Smooth muscle cell (in vitro differentiated cells): Measurements from ENCODE around the gene MMP7. TPM values are rescaled to one million over a fixed set of nuclear protein-coding genes. Genes with fewer than 3 reads are reported as not detected.
"Not testable (repeated sequence)": the region's sequence is repeated elsewhere in the genome, so short reads cannot be mapped to it uniquely, and the experiment has no call there.

ENCODE experiments used
- DNase-seq: peaks from one replicate; lab custom pipeline; 2025; ENCODE audit not compliant: unreplicated experiment; lab: John Stamatoyannopoulos, UW
- H2AFZ ChIP-seq: fragments of 200-600 bp; sonication (generic); 2 replicates; pipeline ENCODE4 v1.6.0; 2016; ENCODE audit warnings: antibody characterized with exemption, low read depth, mild to moderate bottlenecking
- H3F3A ChIP-seq: fragments of 200-600 bp; sonication (generic); 2 replicates; pipeline ENCODE4 v1.6.0; 2017; ENCODE audit warnings: antibody characterized with exemption, low read depth
- H3K27ac ChIP-seq: fragments of 200-600 bp; sonication (generic); 2 replicates; pipeline ENCODE4 v1.5.1; 2016; ENCODE audit warnings: low read depth, mild to moderate bottlenecking
- H3K27me3 ChIP-seq: fragments of 200-600 bp; sonication (generic); 2 replicates; pipeline ENCODE4 v1.6.1; 2016; ENCODE audit warnings: low read depth, mild to moderate bottlenecking
- H3K36me3 ChIP-seq: fragments of 200-600 bp; sonication (generic); 2 replicates; pipeline ENCODE4 v1.5.1; 2016; ENCODE audit warnings: low read depth
- H3K4me1 ChIP-seq: fragments of 200-600 bp; sonication (generic); 2 replicates; pipeline ENCODE4 v1.5.1; 2016; ENCODE audit warnings: low read depth
- H3K4me2 ChIP-seq: fragments of 200-600 bp; sonication (generic); 2 replicates; pipeline ENCODE4 v1.6.0; 2016; ENCODE audit warnings: mild to moderate bottlenecking
- H3K4me3 ChIP-seq: fragments of 200-600 bp; sonication (generic); 2 replicates; pipeline ENCODE4 v1.5.1; 2016; ENCODE audit warnings: mild to moderate bottlenecking
- H3K79me2 ChIP-seq: fragments of 200-600 bp; sonication (generic); 2 replicates; pipeline ENCODE4 v1.6.0; 2016; ENCODE audit warnings: low read depth, mild to moderate bottlenecking
- H3K9ac ChIP-seq: fragments of 200-600 bp; sonication (generic); 2 replicates; pipeline ENCODE4 v1.6.0; 2016; ENCODE audit warnings: low read depth
- H3K9me3 ChIP-seq: fragments of 200-600 bp; sonication (generic); replicated peaks from 2 replicates; pipeline ENCODE4 v1.5.1; 2016; ENCODE audit warnings: low read depth
- H4K20me1 ChIP-seq: fragments of 200-600 bp; sonication (generic); 2 replicates; pipeline ENCODE4 v1.6.0; 2016; ENCODE audit warnings: low read depth
- WGBS: methylation state at CpG from one replicate; pipeline ENCODE4 v1.1.7; 2016; ENCODE audit warnings: low lambda C conversion rate; 5-methylcytosine and 5-hydroxymethylcytosine counted together
- polyA plus RNA-seq: library from polyadenylated mRNA; unstranded; fragments of >200 nt; fragmentation: Nextera tagmentation; extraction: Ambion mirVana; gene quantifications from 2 replicates; pipeline ENCODE4 v1.2.1, GENCODE V29; 2016
- total RNA-seq: library from RNA; depleted of rRNA; stranded (reverse); fragments of >200 nt; gene quantifications from 2 replicates; pipeline ENCODE4 v1.2.3, GENCODE V29; 2014
- TF ChIP-seq, protein P1 (sequence below): fragments of 200-600 bp; sonication (generic); IDR thresholded peaks from 2 replicates; pipeline ENCODE4 v1.5.1; 2017; ENCODE audit warnings: borderline replicate concordance, mild to moderate bottlenecking, antibody characterized with exemption; ENCODE audit not compliant: insufficient read depth, poor library complexity, severe bottlenecking

MMP7 gene
- total and polyA plus RNA-seq, 2 experiments from 2014 or later: 8.0 to 16.4 TPM

DNA sequence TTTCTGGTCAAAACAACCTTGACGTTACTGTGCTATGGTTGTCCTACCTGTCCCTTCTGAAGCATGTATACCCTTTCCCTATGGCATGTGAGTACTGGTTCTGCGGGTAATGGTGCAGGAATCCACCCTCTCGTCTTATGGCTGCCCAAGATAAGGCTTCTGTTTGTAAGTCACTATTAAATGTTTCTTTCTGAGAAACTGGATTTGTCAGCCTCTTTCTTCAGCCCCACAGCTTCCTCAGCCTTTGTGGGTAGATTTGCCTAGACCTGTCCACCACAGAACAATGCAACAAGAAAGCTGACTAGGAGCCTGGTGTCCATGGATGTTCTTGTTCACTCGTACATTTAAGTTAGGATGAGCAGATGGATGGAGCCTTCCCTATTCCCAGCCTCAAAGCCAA is 14.4 kb downstream of the MMP7 start:
- no peaks in the 10 kb centered on the region for H3K79me2 ChIP-seq
- no peaks in the 10 kb centered on the region for H3K27me3 ChIP-seq
- DNase-seq: no peak
- 79% methylated on average over 4 of the region's 4 CpGs for WGBS
- H3K27ac ChIP-seq: no peak overlapping the region
- no peaks in the 10 kb centered on the region for H3K36me3 ChIP-seq
- H3K4me1 ChIP-seq: no peaks in the 10 kb centered on the region
- H3K9ac ChIP-seq: no peak overlapping the region
- no peak overlapping the region for H3K4me2 ChIP-seq
- no peaks in the 10 kb centered on the region for H4K20me1 ChIP-seq
- no peak overlapping the region for H3K4me3 ChIP-seq
- no peak overlapping the region for H2AFZ ChIP-seq
- TF ChIP-seq, protein P1, sequence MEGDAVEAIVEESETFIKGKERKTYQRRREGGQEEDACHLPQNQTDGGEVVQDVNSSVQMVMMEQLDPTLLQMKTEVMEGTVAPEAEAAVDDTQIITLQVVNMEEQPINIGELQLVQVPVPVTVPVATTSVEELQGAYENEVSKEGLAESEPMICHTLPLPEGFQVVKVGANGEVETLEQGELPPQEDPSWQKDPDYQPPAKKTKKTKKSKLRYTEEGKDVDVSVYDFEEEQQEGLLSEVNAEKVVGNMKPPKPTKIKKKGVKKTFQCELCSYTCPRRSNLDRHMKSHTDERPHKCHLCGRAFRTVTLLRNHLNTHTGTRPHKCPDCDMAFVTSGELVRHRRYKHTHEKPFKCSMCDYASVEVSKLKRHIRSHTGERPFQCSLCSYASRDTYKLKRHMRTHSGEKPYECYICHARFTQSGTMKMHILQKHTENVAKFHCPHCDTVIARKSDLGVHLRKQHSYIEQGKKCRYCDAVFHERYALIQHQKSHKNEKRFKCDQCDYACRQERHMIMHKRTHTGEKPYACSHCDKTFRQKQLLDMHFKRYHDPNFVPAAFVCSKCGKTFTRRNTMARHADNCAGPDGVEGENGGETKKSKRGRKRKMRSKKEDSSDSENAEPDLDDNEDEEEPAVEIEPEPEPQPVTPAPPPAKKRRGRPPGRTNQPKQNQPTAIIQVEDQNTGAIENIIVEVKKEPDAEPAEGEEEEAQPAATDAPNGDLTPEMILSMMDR: no peak
- no peaks in the 10 kb centered on the region for H3F3A ChIP-seq
- H3K9me3 ChIP-seq: no peaks in the 10 kb centered on the region

DNA sequence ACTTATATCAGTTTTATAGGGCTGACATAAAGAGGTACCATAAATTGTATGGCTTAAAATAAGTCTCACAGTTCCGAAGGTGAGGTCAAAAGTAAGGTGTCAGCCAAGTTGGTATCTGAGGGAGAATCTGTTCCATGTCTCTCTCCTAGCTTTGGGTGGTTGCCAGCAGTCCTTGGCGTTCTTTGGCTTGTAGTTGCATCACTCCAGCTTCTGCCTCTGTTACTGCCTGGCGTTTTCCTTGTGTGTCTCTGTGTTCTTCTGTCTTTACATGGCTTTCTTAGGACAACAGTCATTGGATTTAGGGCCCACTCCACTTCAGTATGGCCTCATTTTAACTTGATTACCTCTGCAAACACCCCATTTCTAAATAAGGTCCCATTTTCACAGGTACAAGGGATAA is 16.7 kb downstream of the MMP7 start:
- Histone ChIP-seq H3K27ac (no peak overlapping the region), H3K36me3 (no peaks in the 10 kb centered on the region), H3K4me2 (no peak overlapping the region), H3K9ac (no peak overlapping the region), H3K79me2 (no peaks in the 10 kb centered on the region), H3K27me3 (no peaks in the 10 kb centered on the region), H2AFZ (no peak overlapping the region), H3K4me1 (no peaks in the 10 kb centered on the region), H4K20me1 (no peaks in the 10 kb centered on the region), H3F3A (no peaks in the 10 kb centered on the region), H3K9me3 (no peaks in the 10 kb centered on the region), H3K4me3 (no peak overlapping the region)
- WGBS: 77% methylated on average over 3 of the region's 3 CpGs
- TF ChIP-seq, protein P1: no peak
- no peak for DNase-seq

DNA sequence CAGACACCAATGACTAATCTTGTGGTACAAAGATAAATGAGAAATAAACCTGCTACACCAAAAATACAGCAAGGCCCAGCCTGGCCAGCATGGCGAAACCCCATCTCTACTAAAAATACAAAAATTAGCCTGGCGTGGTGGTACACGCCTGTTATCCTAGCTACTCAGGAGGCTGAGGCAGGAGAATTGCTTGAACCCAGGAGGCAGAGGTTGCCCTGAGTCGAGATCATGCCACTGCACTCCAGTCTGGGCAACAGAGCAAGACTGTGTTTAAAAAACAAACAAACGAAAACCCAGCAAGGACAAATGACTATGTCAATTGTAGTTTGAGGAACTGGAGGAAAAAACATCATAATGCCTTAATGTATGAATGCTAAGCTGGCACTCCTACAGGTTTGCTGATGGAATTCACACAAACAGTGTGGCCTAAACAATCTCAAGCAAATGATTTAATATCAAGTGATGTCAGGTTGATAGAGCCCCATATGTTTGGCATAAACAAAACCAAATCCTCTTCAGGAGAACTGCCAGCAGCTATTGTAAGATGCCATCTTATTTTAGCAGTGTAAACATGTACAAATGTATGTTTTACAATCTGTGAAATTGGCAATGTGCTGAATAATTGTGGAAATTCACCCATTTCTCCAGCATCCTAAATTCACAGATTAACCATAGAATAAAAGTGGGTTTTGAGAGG is 20.0 kb downstream of the MMP7 start:
- H3K4me2 ChIP-seq: no peak overlapping the region
- 93% methylated on average over 5 of the region's 5 CpGs for WGBS
- H3K9ac ChIP-seq: no peak overlapping the region
- H3K9me3 ChIP-seq: no peaks in the 10 kb centered on the region
- no peak overlapping the region for H3K27ac ChIP-seq
- H3K4me1 ChIP-seq: no peaks in the 10 kb centered on the region
- TF ChIP-seq, protein P1: no peak
- H3K27me3 ChIP-seq: no peaks in the 10 kb centered on the region
- no peaks in the 10 kb centered on the region for H3F3A ChIP-seq
- no peak for DNase-seq
- no peak overlapping the region for H3K4me3 ChIP-seq
- no peaks in the 10 kb centered on the region for H4K20me1 ChIP-seq
- H3K79me2 ChIP-seq: no peaks in the 10 kb centered on the region
- H3K36me3 ChIP-seq: no peaks in the 10 kb centered on the region
- H2AFZ ChIP-seq: no peak overlapping the region

DNA sequence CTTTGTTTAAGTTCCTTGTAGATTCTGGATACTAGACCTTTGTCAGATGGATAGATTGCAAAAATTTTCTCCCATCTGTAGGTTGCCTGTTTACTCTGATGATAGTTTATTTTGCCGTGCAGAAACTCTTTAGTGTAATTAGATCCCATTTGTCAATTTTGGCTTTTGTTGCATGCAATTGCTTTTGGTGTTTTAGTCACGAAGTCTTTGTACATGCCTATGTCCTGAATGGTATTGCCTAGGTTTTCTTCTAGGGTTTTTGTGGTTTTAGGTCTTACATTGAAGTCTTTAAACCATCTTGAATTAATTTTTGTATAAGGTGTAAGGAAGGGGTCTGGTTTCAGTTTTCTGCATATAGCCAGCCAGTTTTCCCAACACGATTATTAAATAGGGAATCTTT is 27.7 kb downstream of the MMP7 start:
- WGBS: 78% methylated on average over 3 of the region's 3 CpGs
- H3K4me3 ChIP-seq, H3K9ac ChIP-seq, H3K27me3 ChIP-seq, H3K27ac ChIP-seq, H3K79me2 ChIP-seq, H4K20me1 ChIP-seq, H3K4me1 ChIP-seq, H2AFZ ChIP-seq, H3F3A ChIP-seq, H3K4me2 ChIP-seq, DNase-seq, H3K9me3 ChIP-seq, H3K36me3 ChIP-seq: not testable (repeated sequence)
